Caco-2 (cell line): ENCODE results near the gene PPP1R3D. TPM values are rescaled to one million over a fixed set of nuclear protein-coding genes. Genes with fewer than 3 reads are reported as not detected.

Source experiments
- BruUV-seq: library from RNA; stranded (reverse); fragments of 400-500 nt; replicated peaks from 2 replicates; lab custom pipeline; 2021; lab: Mats Ljungman, UMichigan
- CTCF ChIA-PET: fragments of 300-600 bp; sonication (Branson Sonifier 250); formaldehyde crosslinking; loops from one replicate; lab custom pipeline; 2022; ENCODE audit warnings: antibody characterized with exemption; lab: Charles Lee
- POLR2A ChIA-PET: fragments of 300-600 bp; sonication (Branson Sonifier 250); formaldehyde crosslinking; loops from one replicate; lab custom pipeline; 2022; ENCODE audit warnings: antibody characterized with exemption; lab: Charles Lee
- DNase-seq, 2 experiments: peaks; one replicate each; pipeline versions ENCODE4 v3.0.0 to v3.0.0-alpha.2; 2020 to 2022
- H3K27me3 ChIP-seq: replicated peaks from 2 replicates; pipeline ENCODE4 v1.6.0; 2011; ENCODE audit warnings: low read length; ENCODE audit not compliant: control insufficient read depth, insufficient read depth
- H3K36me3 ChIP-seq: 2 replicates; pipeline ENCODE4 v1.5.1; 2011; ENCODE audit warnings: low read length; ENCODE audit not compliant: control insufficient read depth, insufficient read depth
- H3K4me1 ChIP-seq: fragments of 250-450 bp; sonication (Bioruptor Pico); 2 replicates; pipeline ENCODE4 v1.5.1; 2020; ENCODE audit warnings: mild to moderate bottlenecking
- H3K4me3 ChIP-seq: 2 replicates; pipeline ENCODE4 v1.5.1; 2011; ENCODE audit warnings: low read depth, mild to moderate bottlenecking, control low read depth, low read length
- H3K9me3 ChIP-seq: fragments of 250-450 bp; sonication (Bioruptor Pico); 2 replicates; pipeline ENCODE4 v1.5.1; 2020; ENCODE audit warnings: mild to moderate bottlenecking, moderate library complexity
- H3K27ac Mint-ChIP-seq: one replicate; pipeline ENCODE4 v1.8.0; 2022; ENCODE audit warnings: mixed read lengths; ENCODE audit not compliant: unreplicated experiment
- H3K27me3 Mint-ChIP-seq: one replicate; pipeline ENCODE4 v1.8.0; 2022; ENCODE audit warnings: mixed read lengths; ENCODE audit not compliant: insufficient read depth, unreplicated experiment
- H3K36me3 Mint-ChIP-seq: one replicate; pipeline ENCODE4 v1.8.0; 2022; ENCODE audit warnings: mild to moderate bottlenecking, mixed read lengths; ENCODE audit not compliant: insufficient read depth, unreplicated experiment
- H3K4me1 Mint-ChIP-seq: one replicate; pipeline ENCODE4 v1.8.0; 2022; ENCODE audit warnings: low read depth, mixed read lengths; ENCODE audit not compliant: unreplicated experiment
- H3K4me3 Mint-ChIP-seq: one replicate; pipeline ENCODE4 v1.8.0; 2022; ENCODE audit warnings: mild to moderate bottlenecking, moderate library complexity, mixed read lengths; ENCODE audit not compliant: unreplicated experiment
- H3K9me3 Mint-ChIP-seq: one replicate; pipeline ENCODE4 v1.8.0; 2022; ENCODE audit warnings: mixed read lengths; ENCODE audit not compliant: unreplicated experiment
- intact Hi-C: fragments of 100-400 bp; cut with micrococcal nuclease; formaldehyde crosslinking; loops from one replicate; pipeline ENCODE4 v1.10.0; 2022; ENCODE audit not compliant: unreplicated experiment
- total RNA-seq: library from RNA; stranded (reverse); gene quantifications from 2 replicates; pipeline ENCODE4 v1.2.3, GENCODE V29; 2022
- TF ChIP-seq, protein P1 (sequence below), 2 experiments: fragments of 200-600 bp in 1 of 2; IDR thresholded peaks; 1 replicate in 1 of 2; 2 replicates in 1 of 2; pipeline versions ENCODE4 v1.5.1 to v1.8.0; 2011 to 2022; ENCODE audit warnings: antibody characterized with exemption in 1 of 2, control low read depth in 1 of 2, inconsistent platforms in 1 of 2, low read depth in 1 of 2, low read length in 1 of 2, mild to moderate bottlenecking in 1 of 2, moderate library complexity in 1 of 2; ENCODE audit not compliant: insufficient read depth in 1 of 2, severe bottlenecking in 1 of 2, unreplicated experiment in 1 of 2

PPP1R3D gene
- total RNA-seq, 1 experiment from 2014 or later: 10.4 TPM

- POLR2A ChIA-PET: interaction anchor here (1.1 kb wide), 1 partner anchor 8 kb away, joined by 3 read pairs; the partner anchor contains the start of genes FAM217B and PPP1R3D
- Histone ChIP-seq H3K9me3 (no peaks in the 10 kb centered on the region), H3K4me3 (peak overlapping the region; percentile 13), H3K36me3 (no peaks in the 10 kb centered on the region), H3K4me1 (peaks cover 22% of the 10 kb centered on the region; the same call in 1 of the 2 replicates), H3K27me3 (no peaks in the 10 kb centered on the region)
- BruUV-seq: TSS peak; percentile 24
- Mint-ChIP-seq H3K4me3 (peak overlapping the region; percentile 84), H3K36me3 (peaks cover 22% of the 10 kb centered on the region), H3K4me1 (peaks cover 25% of the 10 kb centered on the region), H3K27ac (no peak overlapping the region), H3K27me3 (no peaks in the 10 kb centered on the region), H3K9me3 (no peaks in the 10 kb centered on the region)
- intact Hi-C loops: no loop called here
- CTCF ChIA-PET: no interaction called here
- no peak for DNase-seq
- TF ChIP-seq, protein P1, sequence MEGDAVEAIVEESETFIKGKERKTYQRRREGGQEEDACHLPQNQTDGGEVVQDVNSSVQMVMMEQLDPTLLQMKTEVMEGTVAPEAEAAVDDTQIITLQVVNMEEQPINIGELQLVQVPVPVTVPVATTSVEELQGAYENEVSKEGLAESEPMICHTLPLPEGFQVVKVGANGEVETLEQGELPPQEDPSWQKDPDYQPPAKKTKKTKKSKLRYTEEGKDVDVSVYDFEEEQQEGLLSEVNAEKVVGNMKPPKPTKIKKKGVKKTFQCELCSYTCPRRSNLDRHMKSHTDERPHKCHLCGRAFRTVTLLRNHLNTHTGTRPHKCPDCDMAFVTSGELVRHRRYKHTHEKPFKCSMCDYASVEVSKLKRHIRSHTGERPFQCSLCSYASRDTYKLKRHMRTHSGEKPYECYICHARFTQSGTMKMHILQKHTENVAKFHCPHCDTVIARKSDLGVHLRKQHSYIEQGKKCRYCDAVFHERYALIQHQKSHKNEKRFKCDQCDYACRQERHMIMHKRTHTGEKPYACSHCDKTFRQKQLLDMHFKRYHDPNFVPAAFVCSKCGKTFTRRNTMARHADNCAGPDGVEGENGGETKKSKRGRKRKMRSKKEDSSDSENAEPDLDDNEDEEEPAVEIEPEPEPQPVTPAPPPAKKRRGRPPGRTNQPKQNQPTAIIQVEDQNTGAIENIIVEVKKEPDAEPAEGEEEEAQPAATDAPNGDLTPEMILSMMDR (IDR thresholded peaks at IDR 0.05; ENCODE audit: insufficient read depth in 1 of 2, low read depth in 1 of 2, low read length in 1 of 2, severe bottlenecking in 1 of 2, unreplicated experiment in 1 of 2): no peak
These were observed 8.4 kb downstream of the PPP1R3D start for GRCh38 chr20:59931511-59932312.

- Histone ChIP-seq H3K4me3 (no peak overlapping the region), H3K27me3 (no peaks in the 10 kb centered on the region), H3K4me1 (peaks cover 20% of the 10 kb centered on the region), H3K36me3 (no peaks in the 10 kb centered on the region), H3K9me3 (no peaks in the 10 kb centered on the region)
- intact Hi-C loops: no loop called here
- POLR2A ChIA-PET: interaction anchor here (0.6 to 1.4 kb wide), 2 partner anchors 14 to 20 kb away, joined by 3 to 9 read pairs; partner anchors contain the start of genes FAM217B and PPP1R3D
- CTCF ChIA-PET: interaction anchor here (1.7 kb wide), 1 partner anchor 8 kb away, joined by 8 read pairs; the partner anchor contains the start of gene SYCP2
- Mint-ChIP-seq H3K4me3 (no peak overlapping the region), H3K27me3 (no peaks in the 10 kb centered on the region), H3K9me3 (no peaks in the 10 kb centered on the region), H3K4me1 (peaks cover 14% of the 10 kb centered on the region), H3K36me3 (peaks cover under 1% of the 10 kb centered on the region), H3K27ac (no peak overlapping the region)
- DNase-seq: no peak
- BruUV-seq: no TSS peak
- TF ChIP-seq, protein P1 (IDR thresholded peaks at IDR 0.05; ENCODE audit: insufficient read depth in 1 of 2, low read depth in 1 of 2, low read length in 1 of 2, severe bottlenecking in 1 of 2, unreplicated experiment in 1 of 2): no peak
These were observed 14.2 kb downstream of the PPP1R3D start for GRCh38 chr20:59925899-59926298.

DNA sequence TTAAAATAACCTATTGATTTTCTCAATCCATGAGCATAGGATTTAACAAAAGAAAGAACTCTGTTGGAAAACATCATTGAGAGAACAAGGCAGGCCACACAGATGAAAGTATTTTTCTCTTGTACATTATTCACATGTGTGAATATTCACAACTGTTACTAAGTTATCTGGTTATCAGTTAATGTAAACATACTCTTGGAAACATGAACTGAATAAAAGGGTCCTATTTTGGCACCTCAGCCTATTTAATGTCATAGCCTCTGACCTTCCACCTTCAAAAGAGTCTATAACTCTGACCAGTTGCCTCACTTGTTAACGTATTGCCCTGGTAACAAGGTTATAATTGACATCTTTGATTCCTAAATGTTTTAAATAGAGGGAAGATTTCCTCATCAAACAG is 14.7 kb downstream of the PPP1R3D start:
- H3K4me3 ChIP-seq: no peak overlapping the region
- H3K4me3 Mint-ChIP-seq: no peak overlapping the region
- BruUV-seq: no TSS peak
- peaks cover 20% of the 10 kb centered on the region for H3K4me1 ChIP-seq
- H3K36me3 ChIP-seq: no peaks in the 10 kb centered on the region
- CTCF ChIA-PET: interaction anchor here (1.0 to 1.7 kb wide), 2 partner anchors 9 to 30 kb away, joined by 3 to 8 read pairs; partner anchors contain the start of gene SYCP2
- no peaks in the 10 kb centered on the region for H3K9me3 Mint-ChIP-seq
- peaks cover 14% of the 10 kb centered on the region for H3K4me1 Mint-ChIP-seq
- intact Hi-C loops: no loop called here
- no peaks in the 10 kb centered on the region for H3K27me3 Mint-ChIP-seq
- H3K36me3 Mint-ChIP-seq: no peaks in the 10 kb centered on the region
- TF ChIP-seq, protein P1 (IDR thresholded peaks at IDR 0.05; ENCODE audit: insufficient read depth in 1 of 2, low read depth in 1 of 2, low read length in 1 of 2, severe bottlenecking in 1 of 2, unreplicated experiment in 1 of 2): no peak
- H3K27me3 ChIP-seq: no peaks in the 10 kb centered on the region
- no peak overlapping the region for H3K27ac Mint-ChIP-seq
- H3K9me3 ChIP-seq: no peaks in the 10 kb centered on the region
- POLR2A ChIA-PET: interaction anchor here (0.6 to 1.4 kb wide), 2 partner anchors 15 to 20 kb away, joined by 3 to 9 read pairs; partner anchors contain the start of genes FAM217B and PPP1R3D
- no peak for DNase-seq
